Stimulated activated naive CD8-positive, alpha-beta T cell treated with anti-CD3 and anti-CD28 coated beads, Interleukin-15, Interleukin-2, amounts not matched to agents 100 U/mL and 50 U/mL, for 24 hours (primary cell): ENCODE data around the gene SV2B.
A peak's percentile ranks its signal among the peaks of the same experiment; 100 is the strongest.

Experiments
- ATAC-seq: fragments of 150-1000 bp; cut with Tn5 transposase; one replicate; pipeline ENCODE4 v1.10.0; 2021
- DNase-seq: peaks from one replicate; pipeline ENCODE4 v3.0.0; 2021

Gene SV2B

GRCh38 chr15:91102546-91103330 lies 2.7 kb downstream of the SV2B start:
- DNase-seq = no peak
- ATAC-seq = no peak

GRCh38 chr15:91104111-91104510 lies 4.1 kb downstream of the SV2B start:
- ATAC-seq (no peak), DNase-seq (no peak)

DNA sequence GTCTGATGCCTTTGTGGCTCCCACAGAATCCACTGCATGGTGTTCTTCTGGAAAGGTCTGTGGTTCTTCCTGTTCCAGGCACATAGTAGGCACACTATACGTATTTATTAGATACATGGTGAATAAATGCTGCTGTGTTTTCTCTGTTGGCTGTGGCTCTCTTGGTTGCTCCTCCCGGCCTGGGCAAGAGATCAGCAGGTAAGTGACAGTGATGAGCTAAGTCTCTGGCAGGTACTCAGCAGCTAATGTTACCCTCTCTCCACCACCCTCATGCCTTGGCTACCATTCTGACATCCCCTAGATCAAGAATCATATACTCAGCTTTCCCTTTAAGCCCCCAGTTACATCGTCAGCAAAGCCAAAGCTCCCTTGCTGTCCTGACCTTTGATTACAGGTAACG lies 8.4 kb downstream of the SV2B start:
- DNase-seq (no peak), ATAC-seq (no peak)

DNA sequence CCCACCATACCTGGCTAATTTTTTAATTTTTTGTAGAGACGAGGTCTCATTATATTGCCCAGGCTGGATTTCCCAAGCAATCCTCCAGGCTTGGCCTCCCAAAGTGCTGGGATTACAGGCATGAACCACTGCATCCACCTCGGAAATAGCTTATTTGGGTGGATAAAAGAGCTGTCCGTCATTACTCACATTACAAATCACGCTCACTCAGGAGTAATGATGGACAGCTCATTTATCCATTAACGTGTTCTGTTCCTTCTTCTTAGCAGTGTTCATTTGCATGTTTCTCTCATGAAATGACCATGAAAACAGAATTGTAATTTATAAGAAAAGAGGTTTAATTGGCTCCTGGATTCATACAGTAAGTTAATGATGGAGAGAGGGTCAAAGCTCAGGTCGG lies 9.8 kb downstream of the SV2B start:
- DNase-seq (no peak), ATAC-seq (no peak)

DNA sequence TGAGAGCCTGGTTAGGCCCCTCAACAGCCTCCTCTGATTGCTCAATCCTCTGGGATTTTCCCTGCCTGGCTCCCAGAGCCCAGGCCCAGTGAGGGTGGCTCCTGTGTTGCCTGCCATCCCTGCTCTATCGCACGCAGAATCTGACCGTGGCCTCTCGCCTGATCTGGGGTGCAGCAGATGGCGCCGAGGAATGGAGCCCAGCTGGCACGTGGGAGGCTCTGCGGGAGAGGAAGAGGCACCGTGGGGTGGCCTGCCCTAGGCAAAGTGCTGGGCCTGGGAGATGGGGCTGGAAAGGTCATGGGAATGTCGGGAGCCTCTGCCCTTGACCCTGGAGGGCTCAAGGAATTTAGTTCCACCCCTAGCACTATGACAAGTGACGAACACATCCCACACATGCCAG lies 10.3 kb downstream of the SV2B start:
- no peak for DNase-seq
- ATAC-seq = no peak

GRCh38 chr15:91113030-91113429 lies 13.0 kb downstream of the SV2B start:
- no peak for ATAC-seq
- DNase-seq = no peak

DNA sequence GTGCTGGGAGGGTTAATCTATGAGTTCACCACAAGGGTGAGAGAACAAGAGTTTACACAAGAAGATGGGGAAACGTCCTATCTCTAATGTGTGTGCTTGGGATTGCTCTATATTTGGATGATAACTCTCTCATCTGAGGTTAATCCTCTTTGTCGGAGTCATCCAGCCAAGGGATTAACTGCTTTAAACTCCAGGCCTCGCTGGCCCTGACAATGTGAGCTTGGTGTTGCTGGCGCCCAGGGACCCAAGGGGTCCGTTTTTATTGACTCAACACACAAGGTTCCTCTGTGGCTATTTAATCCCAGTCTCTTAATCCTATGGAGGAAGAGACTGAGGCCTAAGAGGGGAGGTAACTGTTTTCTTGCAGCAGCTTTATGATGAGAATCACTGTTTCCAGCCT lies 14.2 kb downstream of the SV2B start:
- DNase-seq (no peak), ATAC-seq (no peak)

DNA sequence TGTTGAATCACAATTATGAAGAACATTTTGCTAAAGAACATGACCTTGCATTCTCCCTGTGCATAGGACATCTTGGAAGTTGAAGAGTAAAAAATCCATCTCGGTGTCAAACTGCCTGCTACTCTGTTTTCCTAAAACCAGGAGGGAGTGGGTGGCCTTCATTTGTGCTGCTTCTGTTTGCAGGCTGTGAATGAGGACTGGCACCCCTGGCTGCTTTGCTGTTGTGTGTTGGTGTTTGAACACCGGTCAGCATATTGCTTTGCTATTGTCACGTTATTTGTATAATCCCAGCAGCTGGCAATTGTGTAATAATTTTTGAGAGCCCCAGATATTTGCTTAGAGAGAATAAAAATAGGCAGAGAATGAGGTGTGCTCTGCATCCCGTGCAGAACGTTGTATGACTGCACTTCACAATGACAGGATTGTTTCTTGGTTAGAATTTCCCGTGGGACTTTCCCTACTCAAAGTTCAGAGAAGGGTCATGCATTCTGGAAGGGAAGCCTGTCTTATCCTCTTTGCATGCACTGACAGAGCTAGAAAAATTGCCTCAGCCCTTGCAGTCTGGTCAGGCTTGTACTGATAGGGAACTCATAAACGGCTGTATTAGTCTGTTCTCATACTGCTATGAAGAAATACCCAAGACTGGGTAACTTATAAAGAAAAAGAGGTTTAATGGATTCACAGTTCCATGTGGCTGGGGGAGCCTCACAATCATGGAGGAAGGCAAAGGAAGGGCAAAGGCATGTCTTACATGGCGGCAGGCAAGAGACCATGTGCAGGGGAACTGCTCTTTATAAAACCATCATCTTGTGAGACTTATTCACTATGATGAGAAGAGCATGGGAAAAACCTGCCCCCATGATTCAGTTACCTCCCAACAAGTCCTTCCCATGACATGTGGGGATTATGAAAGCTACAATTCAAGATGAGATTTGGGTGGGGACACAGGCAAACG lies 16.3 kb downstream of the SV2B start:
- peak; percentile 49 for ATAC-seq
- DNase-seq = no peak

DNA sequence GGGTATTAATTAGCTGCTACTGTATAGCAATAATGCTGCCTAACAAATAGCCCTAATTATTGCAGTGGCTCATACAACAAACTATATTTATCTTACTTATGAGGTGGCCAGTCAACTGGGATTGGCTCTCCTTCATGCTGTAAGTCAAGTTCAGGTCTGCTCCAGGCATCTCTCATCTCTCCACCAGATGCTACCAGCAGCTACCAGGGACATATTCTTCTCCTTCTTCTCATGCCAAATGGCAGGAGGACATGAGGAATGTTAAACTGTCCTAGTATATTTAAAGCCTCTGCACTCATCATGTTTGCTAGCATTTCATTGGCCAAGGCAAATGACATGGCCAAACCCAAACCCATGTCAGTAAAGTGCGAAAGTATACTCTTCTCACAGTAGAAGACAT lies 17.3 kb downstream of the SV2B start:
- no peak for DNase-seq
- ATAC-seq = no peak

DNA sequence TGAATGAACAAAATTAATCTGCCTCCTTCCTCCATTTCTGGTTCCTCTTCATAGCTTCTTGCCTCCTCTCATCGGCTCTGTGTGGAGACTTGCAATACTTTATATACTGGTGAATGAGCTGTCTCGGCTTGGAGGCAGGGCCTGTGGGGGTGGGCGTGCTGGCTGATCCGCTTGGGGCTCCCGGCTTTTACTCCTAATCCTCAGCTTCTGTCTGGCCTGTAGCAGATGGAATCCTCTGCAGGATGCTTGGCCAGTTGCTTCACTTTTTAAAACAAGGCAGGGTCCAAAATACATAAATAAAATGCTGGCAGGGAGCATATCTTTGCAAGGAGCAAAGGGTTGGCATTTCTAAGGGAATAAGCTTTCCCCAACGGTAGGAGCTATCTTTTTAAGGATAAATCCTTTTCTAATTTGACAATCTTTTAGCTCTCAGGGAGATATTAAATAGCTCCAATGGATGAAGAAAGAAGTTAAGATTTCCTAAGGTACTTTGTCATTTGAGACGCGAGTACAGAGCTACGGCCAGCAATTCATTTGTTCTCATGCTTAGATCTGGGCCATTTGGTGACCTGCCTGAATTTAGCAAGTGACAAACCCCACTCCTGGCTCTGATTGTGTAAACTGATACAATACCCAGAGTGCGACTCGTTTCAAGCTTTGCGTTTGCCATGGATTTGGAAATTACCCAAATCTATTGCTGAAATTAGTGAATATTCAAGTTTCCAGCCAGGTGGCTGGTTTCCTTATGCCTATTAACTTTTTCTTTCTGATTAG lies 18.9 kb downstream of the SV2B start:
- DNase-seq (no peak), ATAC-seq (no peak)

DNA sequence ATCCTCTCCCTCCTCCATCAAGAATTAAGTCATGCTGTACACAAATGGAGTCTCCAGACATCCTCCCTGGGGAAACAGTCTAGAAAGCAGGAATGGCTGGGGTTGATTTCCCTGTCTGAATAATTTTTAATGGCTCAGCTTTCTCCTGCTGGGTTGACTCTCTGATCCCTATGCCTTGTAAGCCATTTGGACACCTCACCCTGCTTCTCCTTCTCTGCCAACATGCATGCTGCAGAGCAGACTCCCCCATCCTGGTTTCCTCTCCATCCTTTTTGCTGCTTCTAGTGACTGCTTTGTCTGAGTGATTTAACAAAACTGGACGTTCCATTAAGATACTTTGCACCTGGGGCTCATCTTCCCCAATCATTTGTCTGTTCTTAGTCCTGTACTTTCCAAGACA lies 22.2 kb downstream of the SV2B start:
- no peak for ATAC-seq
- DNase-seq = no peak

DNA sequence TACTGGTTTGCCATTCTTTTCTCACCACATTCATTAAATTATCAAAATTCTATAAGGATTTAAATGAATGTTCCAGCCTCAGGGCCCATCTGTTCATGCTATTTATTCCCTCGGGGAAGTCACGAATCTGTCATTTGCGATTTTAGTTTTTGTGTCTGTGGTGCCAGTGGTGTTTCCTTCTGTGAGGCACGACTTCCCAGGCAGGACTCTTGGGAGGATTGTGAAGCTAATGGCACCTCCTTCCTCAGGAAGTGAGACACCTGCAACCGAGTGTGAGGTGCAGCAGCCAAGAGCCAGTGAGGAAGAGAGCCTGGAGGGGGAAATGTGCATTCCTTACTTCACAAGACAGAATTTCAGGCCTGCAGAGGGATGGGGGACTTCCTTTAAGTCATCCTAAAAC lies 24.1 kb downstream of the SV2B start:
- no peak for DNase-seq
- ATAC-seq = no peak

DNA sequence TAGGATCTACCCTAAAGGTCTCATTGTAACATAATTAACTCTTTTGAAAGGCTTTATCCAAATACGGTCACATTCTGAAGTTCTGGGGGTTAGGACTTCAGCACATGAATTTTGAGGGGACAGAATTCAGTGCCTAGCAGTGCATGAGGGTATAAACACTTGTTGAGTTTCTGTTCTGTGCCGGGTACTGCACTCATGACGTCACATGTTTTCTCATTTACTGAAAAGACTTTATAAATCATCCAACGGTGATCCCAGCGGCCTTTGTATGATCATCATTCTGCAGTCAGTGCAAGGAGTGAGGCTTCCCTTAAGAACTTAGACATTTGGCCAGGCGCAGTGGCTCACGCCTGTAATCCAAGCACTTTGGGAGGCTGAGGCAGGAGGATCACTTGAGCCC lies 25.1 kb downstream of the SV2B start:
- ATAC-seq (no peak), DNase-seq (no peak)

DNA sequence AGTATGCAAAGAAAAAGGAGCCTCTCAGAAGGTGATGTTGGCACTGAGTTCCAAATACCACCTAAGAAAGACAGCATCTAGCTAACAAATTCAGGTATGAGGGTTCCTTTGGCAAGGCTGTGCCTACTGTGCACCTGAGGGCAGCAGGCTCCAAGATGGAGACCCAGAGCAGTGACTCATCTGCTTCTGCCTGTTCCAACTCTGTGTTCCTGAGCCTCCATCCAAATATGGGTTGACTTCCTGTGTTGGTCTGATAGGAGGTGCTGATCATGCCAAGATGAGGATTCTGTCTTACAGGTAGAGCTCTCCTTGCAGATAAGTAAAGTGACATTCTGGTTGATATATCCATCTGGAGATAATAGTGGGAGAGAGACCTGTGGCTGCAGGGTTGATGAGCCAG lies 26.0 kb downstream of the SV2B start:
- DNase-seq (no peak), ATAC-seq (no peak)

DNA sequence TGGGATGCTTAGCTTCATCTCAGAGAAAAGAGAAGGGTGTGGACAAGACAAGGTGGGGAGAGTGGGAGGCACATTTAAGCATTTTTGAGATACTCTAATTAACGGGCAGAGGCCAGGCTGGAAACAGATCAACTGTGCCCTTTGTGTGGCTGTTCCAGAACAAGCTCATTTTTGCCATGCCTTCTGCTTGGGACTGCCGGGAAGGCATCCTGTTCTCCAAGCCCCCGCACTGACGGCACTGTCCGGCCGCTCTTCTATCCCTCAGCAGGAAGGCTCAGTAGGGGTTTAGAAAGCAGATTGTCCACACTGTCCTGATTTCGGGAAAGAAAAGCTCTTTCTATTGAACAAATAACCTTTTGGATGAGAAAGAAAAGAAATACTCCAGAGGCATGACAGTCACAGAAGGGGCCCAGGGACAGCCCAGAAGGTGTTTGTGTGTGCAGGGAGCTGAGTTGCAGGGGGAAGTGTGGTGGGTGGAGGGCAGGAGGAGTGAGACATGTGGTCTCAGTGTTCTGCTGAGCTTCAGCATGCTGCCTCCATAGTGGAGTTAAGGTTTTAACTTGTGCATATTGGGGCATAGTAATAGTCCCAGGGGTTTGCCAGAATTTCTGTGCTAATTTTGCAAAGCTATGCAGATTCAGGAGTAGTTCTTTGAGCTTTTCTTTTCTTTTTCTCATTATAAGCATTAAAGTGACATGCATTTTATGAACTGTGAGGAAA lies 27.3 kb downstream of the SV2B start:
- no peak for DNase-seq
- ATAC-seq = no peak

GRCh38 chr15:91128016-91128415 lies 28.0 kb downstream of the SV2B start:
- ATAC-seq (no peak), DNase-seq (no peak)

- no peak for DNase-seq
- no peak for ATAC-seq
Observed at GRCh38 chr15:91129436-91129835, 29.4 kb downstream of the SV2B start.

- DNase-seq = no peak
- ATAC-seq = no peak
Observed at GRCh38 chr15:91132079-91132478, 32.0 kb downstream of the SV2B start.

- DNase-seq = no peak
- ATAC-seq = no peak
Observed at GRCh38 chr15:91133511-91133910, 33.5 kb downstream of the SV2B start.

DNA sequence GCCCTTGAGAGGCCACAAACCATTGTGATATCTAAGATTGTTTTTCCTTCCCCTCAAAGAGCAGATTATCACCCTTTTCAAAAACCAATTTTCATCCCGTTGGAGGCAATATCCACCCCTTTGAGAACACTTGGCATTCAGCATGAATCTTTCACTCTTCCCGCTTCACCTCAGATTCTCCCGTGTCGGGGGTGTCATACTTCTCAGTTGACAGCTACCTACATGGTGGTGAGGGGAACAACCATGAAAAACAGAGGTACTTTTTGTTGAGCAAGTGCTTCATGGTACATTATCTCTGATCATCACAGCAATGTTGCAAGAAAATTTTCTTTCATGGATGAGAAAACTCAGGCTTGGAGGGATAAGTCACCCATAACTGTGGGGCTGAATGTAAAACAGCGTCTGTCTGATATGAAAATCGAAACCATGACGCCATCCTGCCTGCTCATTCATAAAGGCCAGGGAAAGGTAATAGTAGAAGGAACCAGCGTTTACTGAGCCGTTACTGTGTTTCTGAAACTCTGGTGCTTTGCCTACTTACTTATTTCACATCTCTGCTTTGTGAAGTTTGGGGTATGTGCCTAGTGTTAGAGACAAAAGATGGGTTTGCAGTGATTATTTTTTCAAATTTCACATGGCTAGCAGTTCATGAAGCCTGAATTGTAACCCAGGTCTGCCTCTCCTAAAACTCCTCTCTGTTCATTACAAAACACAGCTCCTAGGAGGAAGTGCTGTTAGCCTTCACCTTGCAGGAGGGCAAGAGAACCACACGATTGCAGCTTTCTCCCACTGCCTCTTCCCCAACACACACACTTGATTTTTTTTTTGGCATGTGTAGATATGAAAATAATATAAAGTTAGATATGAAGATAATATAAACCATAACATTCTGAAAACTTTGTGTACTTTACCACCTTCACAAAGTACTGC lies 35.4 kb downstream of the SV2B start:
- ATAC-seq = no peak
- DNase-seq = no peak

DNA sequence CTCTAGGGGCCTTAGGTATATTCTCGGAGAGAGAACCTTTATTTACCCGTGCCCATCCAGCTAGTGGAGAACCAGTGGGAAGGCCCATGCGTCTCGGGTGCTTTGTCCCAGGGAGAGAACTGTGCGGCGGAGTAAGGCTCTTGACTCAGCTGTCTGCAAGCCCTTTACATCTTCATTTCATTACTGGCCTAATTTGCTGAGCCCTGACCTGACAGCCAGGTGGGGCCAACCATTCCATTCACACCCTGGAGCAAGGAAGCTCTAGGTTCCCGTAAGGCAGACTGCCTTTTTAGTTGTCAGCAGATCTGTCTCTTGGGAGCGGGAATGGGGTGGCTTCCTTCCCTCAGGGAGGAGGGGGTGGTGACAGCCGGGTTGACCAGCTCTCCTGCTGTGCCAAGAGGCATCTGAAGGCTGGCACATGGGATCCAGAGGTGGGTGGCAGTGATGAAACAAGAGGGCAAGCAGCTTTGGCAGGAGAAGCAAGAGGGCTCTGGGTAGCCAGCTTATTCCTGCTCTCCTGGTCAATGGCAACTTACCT lies 36.4 kb downstream of the SV2B start:
- ATAC-seq = no peak
- DNase-seq = no peak
